ENCODE results near the gene PTPN20. TPM values are rescaled to one million over a fixed set of nuclear protein-coding genes. Genes with fewer than 3 reads are reported as not detected.
"Not testable (repeated sequence)": the region's sequence is repeated elsewhere in the genome, so short reads cannot be mapped to it uniquely, and the experiment has no call there.

The PTPN20 gene
- total and polyA plus RNA-seq, 7 donors = 1.3 to 5.9 (median 4.0) TPM

DNA sequence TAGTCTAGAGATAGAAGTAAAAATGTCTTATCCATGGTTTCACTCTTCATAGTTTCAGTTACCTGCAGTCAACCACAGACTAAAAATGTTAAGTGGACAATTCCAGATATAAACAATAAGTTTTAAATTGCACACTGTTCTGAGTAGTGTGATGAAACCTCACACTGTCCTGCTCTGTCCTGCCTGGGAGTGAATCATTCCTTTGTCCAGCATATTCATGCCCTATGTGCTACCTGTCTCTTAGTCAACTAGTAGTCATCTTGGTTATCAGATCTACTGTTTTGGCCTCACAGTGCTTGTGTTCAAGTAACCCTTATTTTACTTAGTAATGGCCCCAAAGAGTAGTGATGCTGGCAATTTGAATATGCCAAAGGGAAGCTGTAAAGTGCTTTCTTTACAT, 49.5 kb downstream of the PTPN20 start:
- ATAC-seq; intact Hi-C loops (cut with DNase I); H3K4me3 ChIP-seq; H3K27me3 ChIP-seq (ENCODE audit: insufficient read depth in 3 of 3, low read length in 2 of 3); H3K4me1 ChIP-seq; H3K27ac ChIP-seq; H3K36me3 ChIP-seq (ENCODE audit: insufficient read depth in 1 of 2, low read depth in 1 of 2); DNase-seq; H3K9me3 ChIP-seq: not testable (repeated sequence)

DNA sequence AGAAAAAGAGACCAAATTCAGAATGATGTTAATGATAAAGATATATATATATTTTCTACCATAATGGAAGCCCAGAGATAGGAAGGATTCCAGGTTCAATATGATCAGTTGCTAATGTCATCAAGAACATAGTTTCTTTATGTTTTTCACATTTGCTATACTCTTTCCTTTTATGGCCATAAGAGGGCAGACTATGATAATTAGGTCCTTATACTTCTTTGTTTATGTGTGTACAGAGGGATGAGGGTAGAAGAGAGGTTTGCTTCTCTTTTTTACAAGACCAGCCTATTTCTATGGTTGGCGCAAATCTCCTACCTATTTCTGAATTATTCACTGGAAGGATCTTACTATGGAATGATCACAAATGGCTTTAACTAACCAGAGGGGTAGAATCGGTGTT, 52.1 kb downstream of the PTPN20 start:
- H3K36me3 ChIP-seq (ENCODE audit: insufficient read depth in 1 of 2, low read depth in 1 of 2); DNase-seq; H3K4me1 ChIP-seq; intact Hi-C loops (cut with DNase I); H3K4me3 ChIP-seq; H3K27me3 ChIP-seq (ENCODE audit: insufficient read depth in 3 of 3, low read length in 2 of 3); H3K9me3 ChIP-seq; H3K27ac ChIP-seq; ATAC-seq: not testable (repeated sequence)
- WGBS, 3 donors = 50 to 76% (median 67%) methylated on average over 2 of the region's 2 CpGs

DNA sequence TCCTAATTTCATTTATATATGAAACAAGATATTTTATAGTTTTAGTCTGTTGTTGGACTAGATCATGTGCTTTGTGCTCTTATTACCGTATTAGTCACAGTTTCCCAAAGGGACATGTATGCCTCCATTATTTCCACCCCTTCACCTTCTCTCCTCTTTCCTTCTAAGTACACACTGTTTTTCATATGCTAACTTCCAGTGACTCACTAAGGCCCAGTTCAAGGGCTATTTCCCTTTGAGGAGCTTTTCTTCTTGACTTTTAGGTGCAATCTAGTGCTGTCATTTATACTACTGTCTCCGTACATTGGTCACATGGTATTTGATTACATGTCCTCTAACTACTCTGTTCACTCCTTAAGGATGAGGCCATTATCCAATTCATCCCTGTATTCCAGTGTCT, 55.8 kb downstream of the PTPN20 start:
- H3K4me3 ChIP-seq; H3K36me3 ChIP-seq (ENCODE audit: insufficient read depth in 1 of 2, low read depth in 1 of 2); H3K27ac ChIP-seq; H3K9me3 ChIP-seq; H3K4me1 ChIP-seq; DNase-seq; H3K27me3 ChIP-seq (ENCODE audit: insufficient read depth in 3 of 3, low read length in 2 of 3); ATAC-seq; intact Hi-C loops (cut with DNase I): not testable (repeated sequence)
- 50 to 90% (median 80%) methylated on average over 1 of the region's 2 CpGs for WGBS, 3 donors

DNA sequence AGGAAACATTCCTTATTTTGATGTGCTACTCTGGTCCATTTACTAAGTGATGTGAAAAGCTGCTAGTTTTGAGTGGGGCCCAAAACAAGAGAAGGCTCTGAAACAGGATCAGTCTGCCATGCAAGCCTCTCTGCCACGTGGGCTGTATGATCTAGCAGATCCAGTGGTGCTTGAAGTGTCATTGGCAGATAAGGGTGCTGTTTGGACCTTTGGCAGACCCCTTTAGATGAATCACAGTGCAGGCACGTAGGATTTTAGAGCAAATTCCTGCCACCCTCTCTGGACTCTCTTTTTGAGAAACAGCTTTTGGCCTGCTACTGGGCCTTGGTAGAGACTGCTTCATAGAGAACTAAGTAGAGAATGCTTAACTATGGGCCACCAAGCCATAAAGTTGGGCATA, 69.0 kb downstream of the PTPN20 start:
- DNase-seq; H3K9me3 ChIP-seq; H3K4me3 ChIP-seq; ATAC-seq; intact Hi-C loops (cut with DNase I); H3K27me3 ChIP-seq (ENCODE audit: insufficient read depth in 3 of 3, low read length in 2 of 3); H3K36me3 ChIP-seq (ENCODE audit: insufficient read depth in 1 of 2, low read depth in 1 of 2); H3K27ac ChIP-seq; H3K4me1 ChIP-seq: not testable (repeated sequence)
- no CpG with 5 or more reads among the region's 2 CpGs for WGBS, 3 donors

DNA sequence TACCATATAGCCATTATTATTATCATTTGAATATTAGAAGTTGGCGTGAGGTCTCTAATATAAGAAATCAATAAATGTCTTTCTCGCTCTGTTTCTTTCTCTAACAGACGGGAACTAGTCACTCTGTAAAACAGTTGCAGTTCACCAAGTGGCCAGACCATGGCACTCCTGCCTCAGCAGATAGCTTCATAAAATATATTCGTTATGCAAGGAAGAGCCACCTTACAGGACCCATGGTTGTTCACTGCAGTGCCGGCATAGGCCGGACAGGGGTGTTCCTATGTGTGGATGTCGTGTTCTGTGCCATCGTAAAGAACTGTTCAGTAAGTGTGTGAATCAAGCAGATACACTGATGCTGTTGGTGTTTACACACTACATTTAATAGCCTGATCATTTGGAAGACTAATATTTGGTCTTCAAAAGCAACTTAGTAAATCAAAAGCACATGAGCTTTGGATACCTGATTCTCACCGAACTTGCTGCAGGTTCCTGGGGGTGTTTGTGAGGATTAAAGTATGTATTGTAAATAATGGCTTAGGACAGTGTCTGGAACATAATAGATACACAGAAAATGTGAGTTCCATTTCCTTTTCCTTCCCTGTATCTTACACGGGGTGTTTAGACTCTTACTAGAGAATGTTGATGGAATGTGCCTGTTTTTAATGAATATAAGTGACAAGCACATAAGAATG, 76.2 kb downstream of the PTPN20 start:
- ATAC-seq = peak; percentile 72 to 90 (median 80)
- H3K9me3 ChIP-seq; H3K36me3 ChIP-seq (ENCODE audit: insufficient read depth in 1 of 2, low read depth in 1 of 2); H3K4me1 ChIP-seq; H3K27me3 ChIP-seq (ENCODE audit: insufficient read depth in 3 of 3, low read length in 2 of 3); DNase-seq; H3K27ac ChIP-seq; intact Hi-C loops (cut with DNase I); H3K4me3 ChIP-seq: not testable (repeated sequence)
- no CpG with 5 or more reads among the region's 10 CpGs for WGBS, 3 donors

DNA sequence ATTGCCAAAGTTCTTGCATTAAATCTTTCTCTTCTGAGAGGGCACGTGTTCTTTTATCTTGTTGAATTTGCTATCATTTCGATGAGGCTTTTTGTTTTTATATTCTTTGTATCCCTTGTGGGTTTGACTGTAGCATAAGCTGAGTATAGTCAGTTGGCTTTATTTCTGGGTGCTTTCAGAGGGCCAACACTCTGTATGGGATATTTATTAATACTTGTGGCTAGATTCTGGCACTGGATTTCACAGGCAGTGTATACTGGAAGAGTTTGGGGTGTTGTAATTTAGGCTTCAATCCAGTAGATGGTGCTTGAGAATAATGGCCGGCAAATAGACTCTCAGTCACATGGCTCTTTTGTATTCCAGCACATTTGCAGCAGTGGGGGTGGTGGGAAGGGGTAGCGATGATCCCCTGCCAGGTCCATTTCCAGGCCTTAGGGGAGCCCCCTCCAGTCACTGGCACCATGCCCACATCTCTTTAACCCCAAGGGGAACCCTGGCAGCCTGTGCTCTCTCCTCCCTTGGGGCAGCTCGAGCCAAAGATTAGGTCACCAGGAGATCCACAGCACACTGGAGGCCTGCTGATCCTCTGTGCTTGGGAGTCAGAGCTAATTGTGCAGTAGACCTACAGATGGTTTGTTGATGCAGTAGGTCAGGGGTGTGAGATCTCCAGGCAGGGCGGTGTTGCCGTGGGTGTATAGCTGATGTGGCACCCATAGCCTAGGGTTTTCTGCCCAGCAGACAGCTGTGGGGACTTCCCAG, 81.8 kb downstream of the PTPN20 start:
- ATAC-seq (peak; percentile 30 to 81 (median 72)), DNase-seq (peak; percentile 34 to 69)
- H3K27ac ChIP-seq = no peak overlapping the region
- no peaks in the 10 kb centered on the region for H3K4me1 ChIP-seq
- TF ChIP-seq, protein P1, sequence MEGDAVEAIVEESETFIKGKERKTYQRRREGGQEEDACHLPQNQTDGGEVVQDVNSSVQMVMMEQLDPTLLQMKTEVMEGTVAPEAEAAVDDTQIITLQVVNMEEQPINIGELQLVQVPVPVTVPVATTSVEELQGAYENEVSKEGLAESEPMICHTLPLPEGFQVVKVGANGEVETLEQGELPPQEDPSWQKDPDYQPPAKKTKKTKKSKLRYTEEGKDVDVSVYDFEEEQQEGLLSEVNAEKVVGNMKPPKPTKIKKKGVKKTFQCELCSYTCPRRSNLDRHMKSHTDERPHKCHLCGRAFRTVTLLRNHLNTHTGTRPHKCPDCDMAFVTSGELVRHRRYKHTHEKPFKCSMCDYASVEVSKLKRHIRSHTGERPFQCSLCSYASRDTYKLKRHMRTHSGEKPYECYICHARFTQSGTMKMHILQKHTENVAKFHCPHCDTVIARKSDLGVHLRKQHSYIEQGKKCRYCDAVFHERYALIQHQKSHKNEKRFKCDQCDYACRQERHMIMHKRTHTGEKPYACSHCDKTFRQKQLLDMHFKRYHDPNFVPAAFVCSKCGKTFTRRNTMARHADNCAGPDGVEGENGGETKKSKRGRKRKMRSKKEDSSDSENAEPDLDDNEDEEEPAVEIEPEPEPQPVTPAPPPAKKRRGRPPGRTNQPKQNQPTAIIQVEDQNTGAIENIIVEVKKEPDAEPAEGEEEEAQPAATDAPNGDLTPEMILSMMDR (IDR thresholded peaks at IDR 0.05) = peak; percentile 14
- no peaks in the 10 kb centered on the region for H3K27me3 ChIP-seq (ENCODE audit: insufficient read depth in 3 of 3, low read length in 2 of 3)
- intact Hi-C loops (cut with DNase I) = no loop called here
- no peak overlapping the region for H3K4me3 ChIP-seq
- no peaks in the 10 kb centered on the region for H3K36me3 ChIP-seq (ENCODE audit: insufficient read depth in 1 of 2, low read depth in 1 of 2)
- H3K9me3 ChIP-seq = no peaks in the 10 kb centered on the region
- 33 to 43% (median 39%) methylated on average over 7 of the region's 7 CpGs for WGBS, 3 donors

DNA sequence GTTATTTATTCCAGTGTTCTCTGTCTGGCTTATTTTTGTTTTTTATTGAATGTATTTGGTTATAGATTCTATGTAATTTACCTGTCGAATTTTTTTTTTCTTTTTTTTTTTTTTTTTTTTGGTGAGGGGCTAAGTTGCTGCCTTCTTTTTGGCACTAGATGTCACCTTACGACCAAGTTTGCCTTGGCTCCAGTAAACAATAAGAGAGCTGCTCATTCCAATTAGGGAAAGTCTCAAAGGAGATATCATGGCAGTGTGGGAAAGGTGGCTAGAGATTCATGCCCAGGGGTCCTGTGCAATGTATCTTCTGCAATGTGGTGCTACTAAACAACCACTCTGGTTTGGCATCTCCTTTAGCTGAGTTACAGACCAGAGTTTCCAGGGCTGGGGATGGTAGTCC, 84.0 kb downstream of the PTPN20 start:
- 49 to 76% (median 66%) methylated on average over 2 of the region's 2 CpGs for WGBS, 3 donors
- DNase-seq (no peak), ATAC-seq (no peak)
- Histone ChIP-seq H3K4me3 (no peak overlapping the region), H3K27ac (no peak overlapping the region), H3K4me1 (no peaks in the 10 kb centered on the region), H3K36me3 (ENCODE audit: insufficient read depth in 1 of 2, low read depth in 1 of 2) (no peaks in the 10 kb centered on the region), H3K9me3 (no peaks in the 10 kb centered on the region), H3K27me3 (ENCODE audit: insufficient read depth in 3 of 3, low read length in 2 of 3) (no peaks in the 10 kb centered on the region)
- TF ChIP-seq, protein P1 (IDR thresholded peaks at IDR 0.05) = no peak
- intact Hi-C loops (cut with DNase I) = no loop called here

Data from psoas muscle (tissue), 8 donors.